SK-N-SH treated with all-trans-retinoic acid at 6 μM for 48 hours (cell line): ENCODE data around the gene SHOC2.

Source experiments
- OSR1 ChIP-seq: fragments of 250-450 bp; sonication (Bioruptor Pico); IDR thresholded peaks from 2 replicates; pipeline ENCODE4 v1.8.0; 2022; ENCODE audit warnings: moderate library complexity, mild to moderate bottlenecking, inconsistent platforms
- RARB ChIP-seq: fragments of 250-450 bp; sonication (Bioruptor Pico); IDR thresholded peaks from 2 replicates; pipeline ENCODE4 v1.8.0; 2021; ENCODE audit warnings: mild to moderate bottlenecking, moderate library complexity
- ZFP30 ChIP-seq: fragments of 450-650 bp; formaldehyde crosslinking; IDR thresholded peaks from 2 replicates; pipeline ENCODE4 v1.5.0; 2022; ENCODE audit warnings: mild to moderate bottlenecking, moderate library complexity

GRCh38 chr10:110932505-110933180 is 13.2 kb downstream of the SHOC2 start:
- TF ChIP-seq RARB (CRISPR knock-in tag), result no peak
- no peak for TF ChIP-seq ZFP30 (CRISPR knock-in tag)
- TF ChIP-seq OSR1 (CRISPR knock-in tag), result no peak
